ENCODE results near the gene OGFRL1. TPM values are rescaled to one million over a fixed set of nuclear protein-coding genes. Genes with fewer than 3 reads are reported as not detected.

The OGFRL1 gene
- total and polyA plus RNA-seq, 2 of the 13 experiments (the other 11 are each of a cell fraction or from before 2014, with no cell fraction given), result 0.26 to 0.80 TPM

DNA sequence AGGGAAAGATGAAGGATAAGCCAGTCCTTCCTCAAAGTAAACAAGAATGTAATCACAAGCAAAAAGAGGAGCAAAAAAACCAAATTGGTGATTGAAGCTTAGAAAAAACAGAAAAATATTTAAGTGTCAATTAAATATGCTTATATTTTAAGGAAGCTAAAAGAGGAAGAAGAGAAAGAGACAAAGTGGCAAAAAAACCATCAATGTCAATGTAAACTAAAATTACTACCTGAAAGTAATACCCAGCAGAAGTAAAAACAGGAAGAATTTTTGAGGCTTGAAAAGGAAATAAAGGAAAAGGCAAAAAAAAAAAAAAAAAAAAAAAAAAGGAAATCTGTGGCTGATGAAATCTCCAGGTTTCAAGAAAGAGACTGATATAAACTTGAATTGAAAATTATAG lies 36.2 kb upstream of the OGFRL1 start:
- Histone ChIP-seq H3K4me3 (replicated peaks in 1 of 3; ENCODE audit: insufficient read depth in 1 of 3, low read depth in 2 of 3, low read length in 3 of 3) (no peak overlapping the region), H3K9me3 (ENCODE audit: low read length) (no peaks in the 10 kb centered on the region), H3K27me3 (ENCODE audit: control insufficient read depth in 1 of 2, insufficient read depth in 2 of 2, low read length in 2 of 2) (no peaks in the 10 kb centered on the region), H3K4me2 (ENCODE audit: low read depth, low read length) (no peak overlapping the region), H4K20me1 (ENCODE audit: insufficient read depth, low read length) (no peaks in the 10 kb centered on the region), H3K9ac (ENCODE audit: insufficient read depth, low read depth, low read length) (no peak overlapping the region), H3K27ac (ENCODE audit: extremely low read length, insufficient read depth, low read length) (no peak overlapping the region), H3K79me2 (ENCODE audit: insufficient read depth, low read length) (no peaks in the 10 kb centered on the region), H3K36me3 (replicated peaks in 1 of 2; ENCODE audit: control insufficient read depth in 1 of 2, insufficient read depth in 2 of 2, low read length in 2 of 2) (no peaks in the 10 kb centered on the region), H3K4me1 (ENCODE audit: insufficient read depth, low read length) (no peaks in the 10 kb centered on the region), H2AFZ (ENCODE audit: low read length) (no peak overlapping the region)
- ChIA-PET POLR2A (no interaction called here), CTCF (ENCODE audit: low intra/inter-chr PET ratio, low total read pairs) (no interaction called here)
- FAIRE-seq, result no peak
- in situ Hi-C loops (cut with HindIII; ENCODE audit: extremely low pct_ligation_motif_present, low pct_unique_long_range_greater_than_20kb), result no loop called here
- no TSS peak for BruUV-seq (replicated peaks)
- no peak for DNase-seq (ENCODE audit: low spot score)
- TF ChIP-seq ZNF501 (CRISPR knock-in tag; IDR thresholded peaks at IDR 0.05), result no peak
- TF ChIP-seq ZNF713 (CRISPR knock-in tag; IDR thresholded peaks at IDR 0.05), result no peak
- TF ChIP-seq RXRA (CRISPR knock-in tag; IDR thresholded peaks at IDR 0.05), result no peak
- TF ChIP-seq, protein P1, sequence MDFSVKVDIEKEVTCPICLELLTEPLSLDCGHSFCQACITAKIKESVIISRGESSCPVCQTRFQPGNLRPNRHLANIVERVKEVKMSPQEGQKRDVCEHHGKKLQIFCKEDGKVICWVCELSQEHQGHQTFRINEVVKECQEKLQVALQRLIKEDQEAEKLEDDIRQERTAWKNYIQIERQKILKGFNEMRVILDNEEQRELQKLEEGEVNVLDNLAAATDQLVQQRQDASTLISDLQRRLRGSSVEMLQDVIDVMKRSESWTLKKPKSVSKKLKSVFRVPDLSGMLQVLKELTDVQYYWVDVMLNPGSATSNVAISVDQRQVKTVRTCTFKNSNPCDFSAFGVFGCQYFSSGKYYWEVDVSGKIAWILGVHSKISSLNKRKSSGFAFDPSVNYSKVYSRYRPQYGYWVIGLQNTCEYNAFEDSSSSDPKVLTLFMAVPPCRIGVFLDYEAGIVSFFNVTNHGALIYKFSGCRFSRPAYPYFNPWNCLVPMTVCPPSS (IDR thresholded peaks at IDR 0.05), result no peak
- TF ChIP-seq ZMAT3 (CRISPR knock-in tag; conservative IDR thresholded peaks at IDR 0.05), result no peak
- TF ChIP-seq PHF20 (CRISPR knock-in tag; IDR thresholded peaks at IDR 0.05), result no peak
- TF ChIP-seq, protein P2, sequence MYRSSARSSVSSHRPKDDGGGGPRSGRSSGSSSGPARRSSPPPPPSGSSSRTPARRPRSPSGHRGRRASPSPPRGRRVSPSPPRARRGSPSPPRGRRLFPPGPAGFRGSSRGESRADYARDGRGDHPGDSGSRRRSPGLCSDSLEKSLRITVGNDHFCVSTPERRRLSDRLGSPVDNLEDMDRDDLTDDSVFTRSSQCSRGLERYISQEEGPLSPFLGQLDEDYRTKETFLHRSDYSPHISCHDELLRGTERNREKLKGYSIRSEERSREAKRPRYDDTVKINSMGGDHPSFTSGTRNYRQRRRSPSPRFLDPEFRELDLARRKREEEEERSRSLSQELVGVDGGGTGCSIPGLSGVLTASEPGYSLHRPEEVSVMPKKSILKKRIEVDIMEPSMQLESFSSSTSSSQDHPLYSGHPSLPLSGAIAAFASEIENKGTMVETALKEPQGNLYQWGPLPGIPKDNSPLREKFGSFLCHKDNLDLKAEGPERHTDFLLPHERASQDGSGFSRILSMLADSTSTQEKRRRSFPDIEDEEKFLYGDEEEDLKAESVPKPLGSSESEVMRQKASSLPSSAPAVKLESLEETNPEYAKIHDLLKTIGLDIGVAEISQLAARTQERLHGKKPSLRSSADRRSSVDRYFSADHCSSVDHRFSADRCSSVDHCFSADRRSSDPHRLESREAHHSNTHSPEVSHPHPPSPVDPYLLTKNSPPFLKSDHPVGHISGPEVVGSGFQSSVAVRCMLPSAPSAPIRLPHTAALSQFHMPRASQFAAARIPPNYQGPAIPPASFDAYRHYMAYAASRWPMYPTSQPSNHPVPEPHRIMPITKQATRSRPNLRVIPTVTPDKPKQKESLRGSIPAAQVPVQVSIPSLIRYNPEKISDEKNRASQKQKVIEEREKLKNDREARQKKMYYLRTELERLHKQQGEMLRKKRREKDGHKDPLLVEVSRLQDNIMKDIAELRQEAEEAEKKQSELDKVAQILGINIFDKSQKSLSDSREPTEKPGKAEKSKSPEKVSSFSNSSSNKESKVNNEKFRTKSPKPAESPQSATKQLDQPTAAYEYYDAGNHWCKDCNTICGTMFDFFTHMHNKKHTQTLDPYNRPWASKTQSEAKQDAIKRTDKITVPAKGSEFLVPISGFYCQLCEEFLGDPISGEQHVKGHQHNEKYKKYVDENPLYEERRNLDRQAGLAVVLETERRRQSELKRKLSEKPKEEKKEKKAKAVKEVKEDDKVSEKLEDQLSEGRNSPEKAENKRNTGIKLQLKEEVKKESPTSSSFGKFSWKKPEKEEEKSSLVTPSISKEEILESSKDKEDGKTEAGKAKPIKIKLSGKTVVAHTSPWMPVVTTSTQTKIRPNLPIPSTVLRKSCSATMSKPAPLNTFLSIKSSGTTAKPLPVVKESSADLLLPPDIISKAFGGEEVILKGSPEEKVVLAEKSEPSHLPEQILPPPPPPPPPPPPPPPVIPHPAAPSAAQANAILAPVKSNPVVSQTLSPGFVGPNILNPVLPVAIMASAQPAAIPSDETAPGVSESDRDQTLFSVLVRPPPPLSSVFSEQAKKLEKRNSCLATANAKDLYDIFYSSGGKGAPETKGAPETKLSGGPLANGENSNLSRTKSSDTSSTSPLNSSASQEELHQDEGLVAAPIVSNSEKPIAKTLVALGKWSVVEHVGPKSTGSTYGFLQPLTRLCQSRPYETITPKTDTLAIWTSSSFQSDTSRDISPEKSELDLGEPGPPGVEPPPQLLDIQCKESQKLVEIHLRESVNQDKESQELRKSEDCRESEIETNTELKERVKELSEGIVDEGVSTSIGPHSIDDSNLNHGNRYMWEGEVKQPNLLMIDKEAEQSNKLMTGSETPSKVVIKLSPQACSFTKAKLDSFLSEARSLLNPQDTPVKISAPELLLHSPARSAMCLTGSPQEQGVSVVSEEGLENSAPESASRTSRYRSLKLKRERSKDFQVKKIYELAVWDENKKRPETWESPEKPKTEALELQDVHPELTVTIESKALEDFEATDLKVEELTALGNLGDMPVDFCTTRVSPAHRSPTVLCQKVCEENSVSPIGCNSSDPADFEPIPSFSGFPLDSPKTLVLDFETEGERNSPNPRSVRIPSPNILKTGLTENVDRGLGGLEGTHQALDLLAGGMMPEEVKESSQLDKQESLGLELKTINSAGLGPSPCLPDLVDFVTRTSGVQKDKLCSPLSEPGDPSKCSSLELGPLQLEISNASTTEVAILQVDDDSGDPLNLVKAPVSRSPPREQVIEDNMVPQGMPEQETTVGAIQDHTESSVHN (CRISPR knock-in tag; IDR thresholded peaks at IDR 0.05), result no peak
- TF ChIP-seq ZNF510 (CRISPR knock-in tag; IDR thresholded peaks at IDR 0.05; ENCODE audit: low read depth), result no peak
- TF ChIP-seq TP53 (CRISPR knock-in tag; conservative IDR thresholded peaks at IDR 0.05), result no peak
- no peak for TF ChIP-seq ZFP82 (CRISPR knock-in tag; IDR thresholded peaks at IDR 0.05; ENCODE audit: borderline replicate concordance)
- TF ChIP-seq ATF7-NPFF (CRISPR knock-in tag; IDR thresholded peaks at IDR 0.05; ENCODE audit: low read depth), result no peak
- no peak for ATAC-seq
- intact Hi-C loops (cut with micrococcal nuclease; ENCODE audit: unreplicated experiment), result no loop called here

All from HepG2 (cell line).